H1 (cell line): Measurements from ENCODE around the gene SLIT3. TPM values are rescaled to one million over a fixed set of nuclear protein-coding genes. Genes with fewer than 3 reads are reported as not detected.

Experiments
- ASH2L ChIP-seq: fragments of 200-600, 300-600 bp; sonication (generic); IDR thresholded peaks from one replicate; pipeline ENCODE4 v1.7.1; 2017; ENCODE audit warnings: low read length
- ATF2 ChIP-seq: IDR thresholded peaks from 2 replicates; pipeline ENCODE4 v1.6.1; 2012; ENCODE audit warnings: low read length, inconsistent platforms
- CBX5 ChIP-seq: fragments of 300-800, 300-1000 bp; sonication (generic); IDR thresholded peaks from 2 replicates; pipeline ENCODE4 v1.7.1; 2016; ENCODE audit warnings: antibody characterized with exemption, low read length, low read depth
- CHD7 ChIP-seq: fragments of 300-600 bp; sonication (generic); IDR thresholded peaks from 2 replicates; pipeline ENCODE4 v1.7.1; 2012; ENCODE audit warnings: low read length, moderate library complexity, mild to moderate bottlenecking, inconsistent platforms; ENCODE audit not compliant: insufficient replicate concordance
- MAFK ChIP-seq: IDR thresholded peaks from 2 replicates; pipeline ENCODE4 v1.6.1; 2012; ENCODE audit warnings: low read depth, mild to moderate bottlenecking, improper control_type of control experiment, low read length
- NANOG ChIP-seq: IDR thresholded peaks from 2 replicates; pipeline ENCODE4 v1.6.1; 2011; ENCODE audit warnings: low read length, low read depth, mild to moderate bottlenecking, inconsistent platforms; ENCODE audit not compliant: insufficient read depth, poor library complexity, severe bottlenecking
- NRF1 ChIP-seq: IDR thresholded peaks from 2 replicates; pipeline ENCODE4 v1.6.1; 2011; ENCODE audit warnings: mild to moderate bottlenecking, low read depth, low read length, improper control_type of control experiment
- TAF7 ChIP-seq: optimal IDR thresholded peaks from 2 replicates; pipeline ENCODE3; 2011; ENCODE audit warnings: low read depth, mild to moderate bottlenecking, inconsistent platforms, low read length, moderate library complexity, borderline replicate concordance
- TEAD4 ChIP-seq: IDR thresholded peaks from 2 replicates; pipeline ENCODE4 v1.6.1; 2012; ENCODE audit warnings: low read depth, low read length, inconsistent platforms, mixed read lengths
- YY1 ChIP-seq: IDR thresholded peaks from 2 replicates; pipeline ENCODE4 v1.6.1; 2011; ENCODE audit warnings: low read depth, mild to moderate bottlenecking, low read length
- ZNF274 ChIP-seq: IDR thresholded peaks from 2 replicates; pipeline ENCODE4 v1.7.0; 2012; ENCODE audit warnings: low read length, borderline replicate concordance; ENCODE audit errors: extremely low read depth
- polyA plus RNA-seq, 7 experiments: library from polyadenylated mRNA; depleted of rRNA in 3 of 7; stranded (reverse) in 5 of 7; unstranded in 2 of 7; fragments of >200 nt in 5 of 7; fragments of 200-250 nt in 2 of 7; gene quantifications; 1 replicate in 5 of 7; 2 replicates in 1 of 7; 4 replicates in 1 of 7; pipeline versions ENCODE4 v1.2.1 to v1.2.3, GENCODE V29; 2011 to 2013; ENCODE audit warnings: missing spikeins in 2 of 7, mixed read lengths in 2 of 7
- total RNA-seq: library from RNA; stranded (reverse); fragmentation: NEBNext Ultra II Directional; extraction: Animal tissue kit (Norgen Biotek cat#: 25700); gene quantifications from 2 replicates; pipeline ENCODE4 v1.2.1, GENCODE V29; 2021

Gene SLIT3
- total and polyA plus RNA-seq, 2 of the 8 experiments (the other 6 are each of a cell fraction or from before 2014, with no cell fraction given): 1.1 to 1.2 TPM

- TF ChIP-seq CHD7: no peak
- no peak for TF ChIP-seq NANOG
- TF ChIP-seq NRF1: no peak
- no peak for TF ChIP-seq YY1
- no peak for TF ChIP-seq ASH2L
- no peak for TF ChIP-seq ZNF274
- no peak for TF ChIP-seq ATF2
- TF ChIP-seq CBX5: no peak
- TF ChIP-seq TEAD4: no peak
- no peak for TF ChIP-seq TAF7
- TF ChIP-seq MAFK: no peak
Measured at GRCh38 chr5:169273451-169273850, 27.5 kb downstream of the SLIT3 start (continued).
